Gastroesophageal sphincter (tissue), 3 donors: ENCODE results near the gene ZNF280D.

Source experiments
- EP300 ChIP-seq: sonication (generic); formaldehyde crosslinking; IDR thresholded peaks from one replicate; pipeline ENCODE4 v1.6.1; 2017; ENCODE audit warnings: antibody characterized with exemption, mild to moderate bottlenecking
- POLR2A ChIP-seq, 2 donors: fragments of 450-650 bp; IDR thresholded peaks; one replicate each; pipeline ENCODE4 v1.6.1; 2017; ENCODE audit warnings: antibody characterized with exemption in 2 of 2, mild to moderate bottlenecking in 2 of 2, moderate library complexity in 1 of 2
- POLR2AphosphoS5 ChIP-seq: sonication (generic); formaldehyde crosslinking; IDR thresholded peaks from one replicate; pipeline ENCODE4 v1.6.1; 2017; ENCODE audit warnings: antibody characterized with exemption
- TF ChIP-seq, protein P1 (sequence below), 4 experiments: fragments of 200-600 bp in 2 of 4; fragments of 450-650 bp in 2 of 4; sonication (generic) in 1 of 4; IDR thresholded peaks; one replicate each; pipeline ENCODE4 v1.5.1; 2017 to 2019; ENCODE audit warnings: antibody characterized with exemption in 4 of 4, mild to moderate bottlenecking in 2 of 4, moderate library complexity in 2 of 4

DNA sequence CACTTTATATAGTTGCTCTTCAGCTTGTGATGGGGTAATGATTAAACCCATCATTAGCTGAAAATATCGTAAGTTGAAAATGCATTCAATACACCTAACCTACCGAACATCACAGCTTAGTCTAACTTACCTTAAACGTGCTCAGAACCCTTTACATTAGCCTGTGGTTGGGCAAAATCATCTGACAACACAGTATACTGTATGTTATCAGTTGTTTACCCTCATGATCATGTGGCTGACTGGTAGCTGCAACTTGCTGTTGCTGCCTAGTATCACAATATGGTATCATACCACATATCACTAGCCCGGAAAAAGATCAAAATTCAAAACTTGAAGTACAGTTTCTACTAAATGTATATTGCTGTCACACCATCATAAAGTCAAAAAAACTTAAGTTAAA is 9.5 kb downstream of the ZNF280D start:
- TF ChIP-seq POLR2AphosphoS5 (no peak), EP300 (no peak), POLR2A (IDR thresholded peaks at IDR 0.05) (no peak)
- TF ChIP-seq, protein P1, sequence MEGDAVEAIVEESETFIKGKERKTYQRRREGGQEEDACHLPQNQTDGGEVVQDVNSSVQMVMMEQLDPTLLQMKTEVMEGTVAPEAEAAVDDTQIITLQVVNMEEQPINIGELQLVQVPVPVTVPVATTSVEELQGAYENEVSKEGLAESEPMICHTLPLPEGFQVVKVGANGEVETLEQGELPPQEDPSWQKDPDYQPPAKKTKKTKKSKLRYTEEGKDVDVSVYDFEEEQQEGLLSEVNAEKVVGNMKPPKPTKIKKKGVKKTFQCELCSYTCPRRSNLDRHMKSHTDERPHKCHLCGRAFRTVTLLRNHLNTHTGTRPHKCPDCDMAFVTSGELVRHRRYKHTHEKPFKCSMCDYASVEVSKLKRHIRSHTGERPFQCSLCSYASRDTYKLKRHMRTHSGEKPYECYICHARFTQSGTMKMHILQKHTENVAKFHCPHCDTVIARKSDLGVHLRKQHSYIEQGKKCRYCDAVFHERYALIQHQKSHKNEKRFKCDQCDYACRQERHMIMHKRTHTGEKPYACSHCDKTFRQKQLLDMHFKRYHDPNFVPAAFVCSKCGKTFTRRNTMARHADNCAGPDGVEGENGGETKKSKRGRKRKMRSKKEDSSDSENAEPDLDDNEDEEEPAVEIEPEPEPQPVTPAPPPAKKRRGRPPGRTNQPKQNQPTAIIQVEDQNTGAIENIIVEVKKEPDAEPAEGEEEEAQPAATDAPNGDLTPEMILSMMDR (IDR thresholded peaks at IDR 0.05) = no peak
